Lung (tissue), 16 donors: Measurements from ENCODE around the gene EGLN3. TPM values are rescaled to one million over a fixed set of nuclear protein-coding genes. Genes with fewer than 3 reads are reported as not detected.

Experiments
- ATAC-seq: fragments of 200-7000 bp; cut with Tn5 transposase; one replicate; pipeline ENCODE4 v1.9.1; 2020; ENCODE audit warnings: moderate number of reproducible peaks; ENCODE audit not compliant: insufficient read depth, low FRiP score
- DNase-seq, 3 donors: peaks; one replicate each; pipeline ENCODE4 v3.0.0-alpha.2; 2013 to 2017
- H3K27ac ChIP-seq, 2 donors: one replicate each; pipeline ENCODE4 v1.5.1; 2013; ENCODE audit warnings: mild to moderate bottlenecking in 2 of 2, moderate library complexity in 2 of 2, control low read depth in 1 of 2, inconsistent platforms in 1 of 2, low read depth in 1 of 2, low read length in 1 of 2
- H3K27me3 ChIP-seq, 3 donors: one replicate each; pipeline ENCODE4 v1.5.1; 2013; ENCODE audit warnings: low read length in 2 of 3; ENCODE audit not compliant: control insufficient read depth in 3 of 3, insufficient read depth in 3 of 3
- H3K36me3 ChIP-seq, 4 donors: one replicate each; pipeline ENCODE4 v1.5.1; 2013; ENCODE audit warnings: low read length in 4 of 4, mild to moderate bottlenecking in 1 of 4, moderate library complexity in 1 of 4; ENCODE audit not compliant: control insufficient read depth in 4 of 4, insufficient read depth in 4 of 4
- H3K4me1 ChIP-seq, 5 donors: one replicate each; pipeline ENCODE4 v1.5.1; 2013; ENCODE audit warnings: low read length in 5 of 5, mild to moderate bottlenecking in 2 of 5, moderate library complexity in 1 of 5; ENCODE audit not compliant: control insufficient read depth in 5 of 5, insufficient read depth in 5 of 5
- H3K4me3 ChIP-seq: one replicate; pipeline ENCODE4 v1.5.1; 2013; ENCODE audit warnings: mild to moderate bottlenecking, control low read depth, moderate library complexity
- H3K9ac ChIP-seq, 2 donors: one replicate each; pipeline ENCODE4 v1.5.1; 2013; ENCODE audit warnings: low read length in 2 of 2, control low read depth in 1 of 2; ENCODE audit not compliant: insufficient read depth in 1 of 2
- H3K9me3 ChIP-seq, 4 donors: one replicate each; pipeline ENCODE4 v1.5.1; 2013; ENCODE audit warnings: low read length in 3 of 4, mild to moderate bottlenecking in 1 of 4, moderate library complexity in 1 of 4; ENCODE audit not compliant: control insufficient read depth in 4 of 4, insufficient read depth in 3 of 4
- CTCF ChIP-seq: IDR thresholded peaks from 2 replicates; pipeline ENCODE4 v1.5.1; 2012; ENCODE audit warnings: mild to moderate bottlenecking; ENCODE audit errors: control extremely low read depth, extremely low read depth
- WGBS, 2 donors: extraction: QIAGEN DNeasy Blood & Tissue Kit; methylation state at CpG; one replicate each; pipeline ENCODE4 v1.1.7; 2013; 5-methylcytosine and 5-hydroxymethylcytosine counted together
- long read RNA-seq, 5 donors: transcript quantifications; one replicate each; lab custom pipeline, GENCODE V29; 2026
- polyA plus RNA-seq, 2 donors: library from polyadenylated mRNA; stranded (reverse); fragments of 200-250 nt; gene quantifications; one replicate each; pipeline ENCODE4 v1.2.1, GENCODE V29; 2013
- total RNA-seq, 2 donors: library from RNA; depleted of rRNA in 1 of 2; stranded (reverse); fragments of >200 nt in 1 of 2; gene quantifications; one replicate each; pipeline ENCODE4 v1.2.1, GENCODE V29; 2014 to 2021
- donor health status: control.
- donor health status: control.
- donor health status: Bipolar disorder and iron deficiency.
- donor health status: healthy.
- donor health status: DM: yes; HTN: yes; CAD: no.

EGLN3 gene
- total RNA-seq (10 to 100 TPM in 1 of 2 donors, 1 to 10 TPM in 1; 9.0 to 80.6 TPM), polyA plus RNA-seq (1 to 10 TPM; 2.6 to 3.3 TPM)
- long read RNA-seq, donor 1, transcript EGLN3-201 (5 exons, 2,709 nt): major isoform, 10 of 11 reads
- long read RNA-seq, donor 1, partial matches to known transcripts: 0 of 11 reads
- long read RNA-seq, donor 1, other reads (novel, unspliced or antisense): 0 of 11 reads
- long read RNA-seq, donor 2, transcript EGLN3-201 (5 exons, 2,709 nt): minor isoform, 6 of 15 reads
- long read RNA-seq, donor 2, transcript EGLN3-205 (1 exons, 2,849 nt): major isoform, 9 of 15 reads
- long read RNA-seq, donor 2, partial matches to known transcripts: 0 of 15 reads
- long read RNA-seq, donor 2, other reads (novel, unspliced or antisense): 0 of 15 reads
- long read RNA-seq, donor 3, transcript EGLN3-205 (1 exons, 2,849 nt): minor isoform, 7 of 20 reads
- long read RNA-seq, donor 3, transcript EGLN3-201 (5 exons, 2,709 nt): major isoform, 12 of 20 reads
- long read RNA-seq, donor 3, partial matches to known transcripts: 0 of 20 reads
- long read RNA-seq, donor 3, other reads (novel, unspliced or antisense): 0 of 20 reads
- long read RNA-seq, donor 4, transcript EGLN3-205 (1 exons, 2,849 nt): major isoform, 5 of 8 reads
- long read RNA-seq, donor 4, partial matches to known transcripts: 0 of 8 reads
- long read RNA-seq, donor 4, other reads (novel, unspliced or antisense): 0 of 8 reads
- long read RNA-seq, donor 5, transcript EGLN3-201 (5 exons, 2,709 nt): major isoform, 11 of 14 reads
- long read RNA-seq, donor 5, partial matches to known transcripts: 0 of 14 reads
- long read RNA-seq, donor 5, other reads (novel, unspliced or antisense): 0 of 14 reads

- peaks cover 0 to 44% (median 34%) of the 10 kb centered on the region in 3 donors for H3K27me3 ChIP-seq
- H3K4me3 ChIP-seq: peak within 1 kb of the TSS; percentile 46
- H3K36me3 ChIP-seq: peaks cover 0 to under 1% (median 0%) of the 10 kb centered on the region in 4 donors
- peak within 1 kb of the TSS; percentile 21 to 89 for H3K27ac ChIP-seq
- 1 to 2% methylated on average over 67 to 91 of the region's 91 CpGs for WGBS, 2 donors
- ATAC-seq (peak; percentile 94), DNase-seq (peak; percentile 88 to 90 (median 89))
- H3K9me3 ChIP-seq: no peaks in the 10 kb centered on the region
- H3K4me1 ChIP-seq: peaks cover 0 to 14% (median 4%) of the 10 kb centered on the region in 5 donors
- H3K9ac ChIP-seq: peak within 1 kb of the TSS; percentile 44 to 79
- TF ChIP-seq CTCF: no peak
Observed at GRCh38 chr14:33950320-33951182, at the start of gene EGLN3. Gene EGLN3, minus strand, starts transcription at chr14:33951074. Its CDS starts 322 bp downstream, at chr14:33950752.

GRCh38 chr14:34000396-34000795 lies 49.5 kb upstream of the EGLN3 start:
- no peaks in the 10 kb centered on the region for H3K4me1 ChIP-seq
- 87 to 89% methylated on average over 4 of the region's 4 CpGs for WGBS, 2 donors
- no peak for TF ChIP-seq CTCF
- no peaks in the 10 kb centered on the region for H3K9me3 ChIP-seq
- H3K27ac ChIP-seq: no peak overlapping the region
- no peaks in the 10 kb centered on the region for H3K27me3 ChIP-seq
- no peak overlapping the region for H3K4me3 ChIP-seq
- DNase-seq (no peak), ATAC-seq (no peak)
- no peaks in the 10 kb centered on the region for H3K36me3 ChIP-seq
- H3K9ac ChIP-seq: no peak overlapping the region

GRCh38 chr14:33999771-34000291 lies 49.0 kb upstream of the EGLN3 start:
- Histone ChIP-seq H3K27me3 (no peaks in the 10 kb centered on the region), H3K4me1 (no peaks in the 10 kb centered on the region), H3K27ac (no peak overlapping the region), H3K4me3 (no peak overlapping the region), H3K9ac (no peak overlapping the region), H3K9me3 (no peaks in the 10 kb centered on the region), H3K36me3 (no peaks in the 10 kb centered on the region)
- DNase-seq (no peak), ATAC-seq (no peak)
- 79 to 91% methylated on average over 3 of the region's 3 CpGs for WGBS, 2 donors
- TF ChIP-seq CTCF: no peak
